HCT116 (cell line): ENCODE results near the gene RYR3. TPM values are rescaled to one million over a fixed set of nuclear protein-coding genes. Genes with fewer than 3 reads are reported as not detected.

Source experiments
- ATAC-seq: fragments of 200-7000 bp; cut with Tn5 transposase; 2 replicates; pipeline ENCODE4 v1.9.1; 2020; ENCODE audit warnings: mild to moderate bottlenecking, moderate library complexity
- BruUV-seq: library from RNA; stranded (reverse); fragments of 400-500 nt; replicated peaks from 2 replicates; lab custom pipeline; 2021; lab: Mats Ljungman, UMichigan
- CTCF ChIA-PET: fragments of 300-600 bp; sonication (Branson Sonifier 250); formaldehyde crosslinking; loops from one replicate; lab custom pipeline; 2021; ENCODE audit warnings: antibody characterized with exemption; lab: Charles Lee
- POLR2A ChIA-PET: fragments of 300-600, 350-600 bp; sonication (Branson Sonifier 250); formaldehyde crosslinking; loops from one replicate; lab custom pipeline; 2021; ENCODE audit warnings: antibody characterized with exemption; lab: Charles Lee
- RAD21 ChIA-PET, 2 experiments: fragments of 300-600 bp; sonication (Branson Sonifier 250); formaldehyde crosslinking; loops; one replicate each; lab custom pipeline; 2023; ENCODE audit warnings: low total read pairs in 2 of 2; ENCODE audit not compliant: uncharacterized antibody in 2 of 2, unreplicated experiment in 2 of 2, low non-redundant PET in 1 of 2; lab: Charles Lee
- DNase-seq: peaks from one replicate; pipeline ENCODE4 v3.0.0-alpha.2; 2010; ENCODE audit warnings: low read depth, low spot score
- H2AFZ ChIP-seq: fragments of 200-600 bp; shearing (Covaris generic), sonication (generic); 2 replicates; pipeline ENCODE4 v1.6.1; 2017; ENCODE audit warnings: low read depth, mixed run types, mixed read lengths, antibody characterized with exemption, low read length; ENCODE audit not compliant: poor library complexity, severe bottlenecking
- H3K27ac ChIP-seq: 2 replicates; pipeline ENCODE4 v1.5.1; 2012; ENCODE audit warnings: low read depth, low read length
- H3K27me3 ChIP-seq: fragments of 200-600 bp; sonication (generic); 2 replicates; pipeline ENCODE4 v1.6.1; 2016; ENCODE audit warnings: mixed run types, low read length, mixed read lengths; ENCODE audit not compliant: insufficient read depth
- H3K36me3 ChIP-seq, 2 experiments: fragments of 200-500 bp in 1 of 2; fragments of 200-600 bp in 1 of 2; sonication (Bioruptor generic) in 1 of 2; sonication (generic) in 1 of 2; 2 replicates each; pipeline versions ENCODE4 v1.5.1 to v1.6.1; 2014 to 2016; ENCODE audit warnings: low read length in 2 of 2, inconsistent platforms in 1 of 2, mixed read lengths in 1 of 2, mixed run types in 1 of 2; ENCODE audit not compliant: insufficient read depth in 2 of 2, control insufficient read depth in 1 of 2
- H3K4me1 ChIP-seq, 2 experiments: fragments of 200-600 bp in 1 of 2; sonication (generic) in 1 of 2; 2 replicates each; pipeline versions ENCODE4 v1.5.1 to v1.6.1; 2012 to 2017; ENCODE audit warnings: low read length in 2 of 2, inconsistent platforms in 1 of 2, mild to moderate bottlenecking in 1 of 2, mixed read lengths in 1 of 2, mixed run types in 1 of 2, moderate library complexity in 1 of 2; ENCODE audit not compliant: insufficient read depth in 2 of 2, control insufficient read depth in 1 of 2
- H3K4me2 ChIP-seq: fragments of 200-600 bp; sonication (generic); 2 replicates; pipeline ENCODE4 v1.6.1; 2017; ENCODE audit warnings: mixed run types, low read length, mixed read lengths
- H3K4me3 ChIP-seq, 2 experiments: fragments of 200-600 bp in 1 of 2; sonication (generic) in 1 of 2; replicated peaks in 1 of 2; 2 replicates each; pipeline ENCODE4 v1.5.1; 2011 to 2016; ENCODE audit warnings: low read length in 2 of 2, control low read depth in 1 of 2, low read depth in 1 of 2, mild to moderate bottlenecking in 1 of 2, mixed read lengths in 1 of 2, mixed run types in 1 of 2
- H3K79me2 ChIP-seq: fragments of 200-600 bp; sonication (generic); 2 replicates; pipeline ENCODE4 v1.6.1; 2017; ENCODE audit warnings: mild to moderate bottlenecking, mixed run types, low read length, moderate library complexity, mixed read lengths; ENCODE audit not compliant: insufficient read depth
- H3K9ac ChIP-seq: fragments of 200-600 bp; sonication (generic); 2 replicates; pipeline ENCODE4 v1.6.1; 2016; ENCODE audit warnings: low read length, mixed read lengths
- H3K9me2 ChIP-seq: fragments of 200-600 bp; sonication (generic), shearing (Covaris generic); 2 replicates; pipeline ENCODE4 v1.6.1; 2017; ENCODE audit warnings: mixed run types, mild to moderate bottlenecking, moderate library complexity; ENCODE audit not compliant: insufficient read depth
- H3K9me3 ChIP-seq, 2 experiments: fragments of 200-500 bp in 1 of 2; fragments of 200-600 bp in 1 of 2; sonication (Bioruptor generic) in 1 of 2; sonication (generic) in 1 of 2; 2 replicates each; pipeline ENCODE4 v1.6.1; 2014 to 2017; ENCODE audit warnings: low read length in 2 of 2, mixed read lengths in 2 of 2, inconsistent platforms in 1 of 2, low read depth in 1 of 2, mild to moderate bottlenecking in 1 of 2, mixed run types in 1 of 2, moderate library complexity in 1 of 2; ENCODE audit not compliant: control insufficient read depth in 1 of 2, insufficient read depth in 1 of 2
- H4K20me1 ChIP-seq: fragments of 200-600 bp; sonication (generic), shearing (Covaris generic); 2 replicates; pipeline ENCODE4 v1.6.1; 2017; ENCODE audit warnings: mixed run types, mild to moderate bottlenecking, moderate library complexity; ENCODE audit not compliant: insufficient read depth
- CBX3 ChIP-seq: IDR thresholded peaks from 2 replicates; pipeline ENCODE4 v1.6.1; 2012; ENCODE audit warnings: low read depth
- CEBPB ChIP-seq: IDR thresholded peaks from 2 replicates; pipeline ENCODE4 v1.6.1; 2012; ENCODE audit warnings: low read depth
- EGR1 ChIP-seq: IDR thresholded peaks from 2 replicates; pipeline ENCODE4 v1.6.1; 2012; ENCODE audit warnings: low read depth
- ELF1 ChIP-seq: IDR thresholded peaks from 2 replicates; pipeline ENCODE4 v1.6.1; 2012; ENCODE audit warnings: low read depth, borderline replicate concordance
- JUND ChIP-seq: IDR thresholded peaks from 2 replicates; pipeline ENCODE4 v1.6.1; 2012
- MAX ChIP-seq: IDR thresholded peaks from 2 replicates; pipeline ENCODE4 v1.6.1; 2012
- POLR2A ChIP-seq: IDR thresholded peaks from 2 replicates; pipeline ENCODE4 v1.7.0; 2011; ENCODE audit warnings: borderline replicate concordance; ENCODE audit not compliant: insufficient read depth, insufficient read length; ENCODE audit errors: extremely low read depth
- POLR2AphosphoS5 ChIP-seq: IDR thresholded peaks from 2 replicates; pipeline ENCODE4 v1.6.1; 2011; ENCODE audit warnings: mild to moderate bottlenecking, low read depth, low read length, moderate library complexity
- REST ChIP-seq: IDR thresholded peaks from 2 replicates; pipeline ENCODE4 v1.6.1; 2012; ENCODE audit warnings: low read depth
- SRF ChIP-seq: IDR thresholded peaks from 2 replicates; pipeline ENCODE4 v1.6.1; 2012; ENCODE audit warnings: low read depth
- YY1 ChIP-seq: IDR thresholded peaks from 2 replicates; pipeline ENCODE4 v1.6.1; 2011; ENCODE audit warnings: low read length, low read depth, moderate library complexity, mild to moderate bottlenecking; ENCODE audit not compliant: insufficient replicate concordance; ENCODE audit errors: extremely low read depth
- ZBTB33 ChIP-seq: IDR thresholded peaks from 2 replicates; pipeline ENCODE4 v1.6.1; 2011; ENCODE audit warnings: mild to moderate bottlenecking, low read length, moderate library complexity; ENCODE audit not compliant: insufficient replicate concordance; ENCODE audit errors: extremely low read depth
- ZFX ChIP-seq: fragments of 450-650 bp; IDR thresholded peaks from 2 replicates; pipeline ENCODE4 v1.6.1; 2017
- intact Hi-C: fragments of 100-400 bp; cut with micrococcal nuclease; formaldehyde crosslinking; loops from 2 replicates; pipeline ENCODE4 v1.10.0; 2022
- total RNA-seq: library from RNA; stranded (reverse); gene quantifications from one replicate; pipeline ENCODE4 v1.2.1, GENCODE V29; 2021; ENCODE audit not compliant: unreplicated experiment

Gene RYR3
- total RNA-seq, 1 experiment from 2014 or later: not detected

GRCh38 chr15:33844597-33844996 is 533.8 kb downstream of the RYR3 start:
- no peak for ATAC-seq
- ChIA-PET POLR2A (no interaction called here), CTCF (no interaction called here)

More at GRCh38 chr15:33844597-33844996, 533.8 kb downstream of the RYR3 start:
- Histone ChIP-seq H2AFZ (no peak overlapping the region), H3K9me3 (no peaks in the 10 kb centered on the region), H3K27ac (no peak overlapping the region), H3K27me3 (no peaks in the 10 kb centered on the region), H3K79me2 (no peaks in the 10 kb centered on the region), H3K4me2 (no peak overlapping the region), H3K9me2 (no peaks in the 10 kb centered on the region), H3K9ac (no peak overlapping the region), H3K4me1 (no peaks in the 10 kb centered on the region), H3K4me3 (no peak overlapping the region), H4K20me1 (no peaks in the 10 kb centered on the region), H3K36me3 (no peaks in the 10 kb centered on the region)
- RAD21 ChIA-PET: interaction anchor here in 1 of 2 experiments (0.6 kb wide), 1 partner anchor 89 kb away, joined by 3 read pairs; no protein-coding TSS in a partner anchor
- DNase-seq: no peak
- intact Hi-C loops: no loop called here
- no TSS peak for BruUV-seq
- no peak for TF ChIP-seq ZFX
- no peak for TF ChIP-seq MAX
- no peak for TF ChIP-seq EGR1
- TF ChIP-seq JUND: no peak
- TF ChIP-seq SRF: no peak
- no peak for TF ChIP-seq CBX3
- no peak for TF ChIP-seq ZBTB33
- no peak for TF ChIP-seq REST
- TF ChIP-seq POLR2AphosphoS5: no peak
- no peak for TF ChIP-seq YY1
- no peak for TF ChIP-seq POLR2A
- no peak for TF ChIP-seq ELF1
- no peak for TF ChIP-seq CEBPB
